ENCODE measurements around the gene TLK2. TPM values are rescaled to one million over a fixed set of nuclear protein-coding genes. Genes with fewer than 3 reads are reported as not detected.
"Not testable (repeated sequence)": the region's sequence is repeated elsewhere in the genome, so short reads cannot be mapped to it uniquely, and the experiment has no call there.

Gene TLK2
- total RNA-seq, 2 donors from 2014 or later: 45.2 to 71.5 TPM

DNA sequence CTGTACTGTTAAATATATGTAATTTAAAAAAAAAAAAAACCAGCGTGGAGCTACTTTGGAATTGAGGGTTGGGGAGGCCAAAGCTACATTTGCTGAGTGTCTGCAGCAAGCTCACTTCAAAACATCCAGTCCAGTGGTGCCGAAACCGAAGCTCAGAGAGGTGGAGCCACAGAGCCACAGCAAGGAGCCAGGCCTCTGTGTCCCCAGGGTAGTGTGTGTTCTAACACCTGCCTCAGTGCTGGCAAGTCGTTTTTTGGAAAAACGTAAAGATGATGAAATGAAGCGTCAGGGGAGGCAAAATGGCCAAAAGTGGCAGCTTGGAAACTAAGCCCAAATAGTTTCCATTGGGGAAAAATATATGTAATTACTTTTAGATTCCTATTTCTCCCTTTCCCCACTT is 112.7 kb downstream of the TLK2 start:
- Histone ChIP-seq H3K4me3 (no peak overlapping the region), H3K36me3 (peaks cover 23% of the 10 kb centered on the region), H3K27me3 (replicated peaks; ENCODE audit: insufficient read depth) (no peaks in the 10 kb centered on the region), H3K9me3 (no peaks in the 10 kb centered on the region), H3K27ac (no peak overlapping the region), H3K4me1 (ENCODE audit: control insufficient read depth in 1 of 2, low read depth in 2 of 2) (no peaks in the 10 kb centered on the region)
- no peak for TF ChIP-seq CTCF (IDR thresholded peaks at IDR 0.05)
- ATAC-seq (ENCODE audit: insufficient number of reproducible peaks, low FRiP score, low read depth) (no peak), DNase-seq (ENCODE audit: low spot score) (no peak)

DNA sequence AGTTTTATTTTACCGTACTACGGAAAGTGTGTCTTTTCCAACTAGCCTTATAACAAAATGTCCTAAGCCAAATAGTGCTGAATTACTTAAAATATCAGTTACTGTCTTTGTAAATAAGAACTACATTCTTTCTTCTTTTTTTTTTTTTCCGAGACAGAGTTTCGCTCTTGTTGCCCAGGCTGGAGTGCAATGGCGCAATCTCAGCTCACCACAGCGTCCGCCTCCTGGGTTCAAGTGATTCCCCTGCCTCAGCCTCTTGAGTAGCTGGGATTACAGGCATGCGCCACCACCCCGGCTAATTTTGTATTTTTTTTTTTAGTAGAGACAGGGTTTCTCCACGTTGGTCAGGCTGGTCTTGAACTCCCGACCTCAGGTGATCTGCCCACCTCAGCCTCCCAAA is 113.2 kb downstream of the TLK2 start:
- not testable (repeated sequence) for H3K9me3 ChIP-seq; DNase-seq (ENCODE audit: low spot score); H3K27ac ChIP-seq; ATAC-seq (ENCODE audit: insufficient number of reproducible peaks, low FRiP score, low read depth); H3K4me1 ChIP-seq (ENCODE audit: control insufficient read depth in 1 of 2, low read depth in 2 of 2); H3K27me3 ChIP-seq (replicated peaks; ENCODE audit: insufficient read depth); H3K4me3 ChIP-seq
- peaks cover 22% of the 10 kb centered on the region for H3K36me3 ChIP-seq

DNA sequence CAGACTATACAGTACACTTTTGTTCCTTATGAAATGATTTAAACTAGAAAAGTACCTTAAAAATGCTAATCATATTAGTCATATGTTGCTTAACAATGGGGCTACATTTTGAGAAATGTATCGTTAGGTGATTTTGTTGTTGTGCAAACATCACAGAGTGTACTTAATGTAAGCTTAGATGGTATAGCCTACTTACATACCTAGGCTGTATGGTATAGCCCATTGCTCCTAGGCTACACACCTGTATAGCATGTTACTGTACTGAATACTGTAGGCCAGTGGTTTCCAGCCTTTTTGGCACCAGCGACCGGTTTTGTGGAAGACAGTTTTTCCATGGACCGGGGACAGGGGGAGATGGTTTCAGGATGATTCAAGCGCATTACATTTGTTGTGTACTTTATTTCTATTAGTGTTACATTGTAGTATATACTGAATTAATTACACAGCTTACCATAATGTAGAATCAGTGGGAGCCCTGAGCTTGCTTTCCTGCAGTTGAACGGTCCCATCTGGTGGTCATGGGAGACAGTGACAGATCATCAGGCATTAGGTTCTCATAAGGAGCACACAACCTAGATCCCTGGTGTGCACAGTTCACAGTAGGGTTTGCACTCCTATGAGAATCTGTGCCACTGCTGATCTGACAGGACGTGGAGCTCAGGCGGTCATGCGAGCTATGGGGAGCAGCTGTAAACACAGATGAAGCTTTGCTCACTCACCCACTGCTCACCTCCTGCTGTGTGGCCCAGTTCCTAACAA is 113.9 kb downstream of the TLK2 start:
- no peak for TF ChIP-seq CTCF (IDR thresholded peaks at IDR 0.05)

GRCh38 chr17:62595484-62595883 is 116.9 kb downstream of the TLK2 start:
- Histone ChIP-seq H3K4me1 (ENCODE audit: control insufficient read depth in 1 of 2, low read depth in 2 of 2) (no peaks in the 10 kb centered on the region), H3K4me3 (no peak overlapping the region), H3K27me3 (replicated peaks; ENCODE audit: insufficient read depth) (no peaks in the 10 kb centered on the region), H3K36me3 (peaks cover 16% of the 10 kb centered on the region), H3K27ac (no peak overlapping the region), H3K9me3 (no peaks in the 10 kb centered on the region)
- ATAC-seq (ENCODE audit: insufficient number of reproducible peaks, low FRiP score, low read depth) (no peak), DNase-seq (ENCODE audit: low spot score) (no peak)
- no peak for TF ChIP-seq CTCF (IDR thresholded peaks at IDR 0.05)

More for the DNA sequence above, 113.9 kb downstream of the TLK2 start:
- H3K27ac ChIP-seq: no peak overlapping the region
- no peak for DNase-seq (ENCODE audit: low spot score)
- H3K4me3 ChIP-seq: no peak overlapping the region
- ATAC-seq (ENCODE audit: insufficient number of reproducible peaks, low FRiP score, low read depth): no peak
- H3K4me1 ChIP-seq (ENCODE audit: control insufficient read depth in 1 of 2, low read depth in 2 of 2): no peaks in the 10 kb centered on the region
- H3K36me3 ChIP-seq: peaks cover 22% of the 10 kb centered on the region
- H3K9me3 ChIP-seq: no peaks in the 10 kb centered on the region
- no peaks in the 10 kb centered on the region for H3K27me3 ChIP-seq (replicated peaks; ENCODE audit: insufficient read depth)

DNA sequence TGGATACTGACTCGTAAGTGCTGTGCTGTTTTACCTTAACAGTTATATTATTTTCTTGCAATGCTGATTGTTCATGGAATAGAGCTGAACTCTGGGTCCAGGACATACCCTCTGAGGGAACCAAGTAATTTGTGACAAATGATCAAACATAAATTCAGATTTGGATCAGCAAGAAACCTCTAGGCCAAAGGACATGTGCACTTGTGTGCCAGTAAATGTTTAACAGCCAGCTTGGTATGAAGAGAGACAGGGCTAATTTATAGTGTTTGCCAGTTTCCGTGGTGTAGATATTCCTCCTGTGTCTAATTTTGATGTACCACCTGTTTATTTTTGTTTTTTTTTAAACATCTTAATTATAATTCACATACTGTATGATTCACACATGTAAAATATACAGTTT is 118.0 kb downstream of the TLK2 start:
- no peak for DNase-seq (ENCODE audit: low spot score)
- no peak overlapping the region for H3K4me3 ChIP-seq
- H3K27me3 ChIP-seq (replicated peaks; ENCODE audit: insufficient read depth): no peaks in the 10 kb centered on the region
- H3K9me3 ChIP-seq: no peaks in the 10 kb centered on the region
- no peak for TF ChIP-seq CTCF (IDR thresholded peaks at IDR 0.05)
- peaks cover 16% of the 10 kb centered on the region for H3K36me3 ChIP-seq
- no peak for ATAC-seq (ENCODE audit: insufficient number of reproducible peaks, low FRiP score, low read depth)
- H3K4me1 ChIP-seq (ENCODE audit: control insufficient read depth in 1 of 2, low read depth in 2 of 2): no peaks in the 10 kb centered on the region
- H3K27ac ChIP-seq: no peak overlapping the region

DNA sequence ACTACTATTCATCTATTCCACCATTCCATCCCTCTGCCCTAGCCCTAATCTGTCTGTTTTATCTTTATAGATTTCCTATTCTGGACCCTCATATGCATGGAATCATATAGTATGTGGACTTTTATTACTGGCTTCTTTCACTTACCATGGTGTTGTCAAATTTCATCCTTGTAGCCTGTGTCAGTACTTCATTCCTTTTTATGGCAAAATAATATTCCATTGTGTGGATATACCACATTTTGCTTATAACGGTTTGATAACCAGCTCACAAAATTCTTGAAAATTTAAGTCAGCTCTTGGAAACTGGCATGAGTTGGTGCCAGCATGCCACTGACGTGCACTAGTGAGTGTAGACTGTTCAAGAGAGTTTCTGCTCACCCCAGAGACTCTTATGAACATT is 118.5 kb downstream of the TLK2 start:
- ATAC-seq (ENCODE audit: insufficient number of reproducible peaks, low FRiP score, low read depth): no peak
- H3K36me3 ChIP-seq: peaks cover 16% of the 10 kb centered on the region
- DNase-seq (ENCODE audit: low spot score): no peak
- no peaks in the 10 kb centered on the region for H3K9me3 ChIP-seq
- no peak overlapping the region for H3K4me3 ChIP-seq
- H3K27ac ChIP-seq: no peak overlapping the region
- TF ChIP-seq CTCF (IDR thresholded peaks at IDR 0.05): no peak
- H3K4me1 ChIP-seq (ENCODE audit: control insufficient read depth in 1 of 2, low read depth in 2 of 2): no peaks in the 10 kb centered on the region
- H3K27me3 ChIP-seq (replicated peaks; ENCODE audit: insufficient read depth): no peaks in the 10 kb centered on the region
